GM12892 (cell line): Measurements from ENCODE around the gene CLDN6.
A peak's percentile ranks its signal among the peaks of the same experiment; 100 is the strongest.
"Not testable (repeated sequence)": the region's sequence is repeated elsewhere in the genome, so short reads cannot be mapped to it uniquely, and the experiment has no call there.

Source experiments
- DNase-seq: peaks from one replicate; pipeline ENCODE4 v3.0.0; 2011; ENCODE audit not compliant: insufficient read length
- FAIRE-seq: peaks from 2 replicates; lab custom pipeline; 2011; peaks lifted over from hg19 to GRCh38; lab: Jason Lieb, UNC
- POLR2A ChIP-seq: IDR thresholded peaks from 2 replicates; pipeline ENCODE4 v1.6.1; 2011; ENCODE audit warnings: low read depth, low read length, control low read depth
- POLR2AphosphoS5 ChIP-seq: IDR thresholded peaks from 2 replicates; pipeline ENCODE4 v1.6.1; 2011; ENCODE audit warnings: low read depth, low read length, control low read depth
- TAF1 ChIP-seq: IDR thresholded peaks from 2 replicates; pipeline ENCODE4 v1.6.1; 2011; ENCODE audit warnings: low read depth, mild to moderate bottlenecking, control low read depth, low read length, borderline replicate concordance

CLDN6 gene

GRCh38 chr16:3058139-3059030 lies 40.4 kb upstream of the CLDN6 start:
- DNase-seq (no peak), FAIRE-seq (no peak)
- TF ChIP-seq POLR2AphosphoS5, result no peak
- no peak for TF ChIP-seq TAF1

GRCh38 chr16:3057181-3058138 lies 39.5 kb upstream of the CLDN6 start:
- FAIRE-seq (no peak), DNase-seq (no peak)
- no peak for TF ChIP-seq POLR2AphosphoS5
- TF ChIP-seq POLR2A, result no peak
- TF ChIP-seq TAF1, result no peak

GRCh38 chr16:3056336-3057180 lies 38.6 kb upstream of the CLDN6 start:
- DNase-seq (no peak), FAIRE-seq (no peak)
- TF ChIP-seq TAF1, result no peak
- no peak for TF ChIP-seq POLR2A
- no peak for TF ChIP-seq POLR2AphosphoS5

GRCh38 chr16:3055734-3056115 lies 37.7 kb upstream of the CLDN6 start:
- DNase-seq, result not testable (repeated sequence)
- peak; percentile 5 for FAIRE-seq

GRCh38 chr16:3054965-3055733 lies 37.2 kb upstream of the CLDN6 start:
- DNase-seq, result no peak
- TF ChIP-seq POLR2AphosphoS5, result no peak
- no peak for TF ChIP-seq POLR2A
- no peak for TF ChIP-seq TAF1
- FAIRE-seq, result peak; percentile 72

GRCh38 chr16:3053330-3053710 lies 35.3 kb upstream of the CLDN6 start:
- DNase-seq, result not testable (repeated sequence)
- peak; percentile 96 for FAIRE-seq

GRCh38 chr16:3052571-3053329 lies 34.8 kb upstream of the CLDN6 start:
- FAIRE-seq, result peak; percentile 48
- DNase-seq, result not testable (repeated sequence)

GRCh38 chr16:3051494-3051893 lies 33.5 kb upstream of the CLDN6 start:
- no peak for DNase-seq
- FAIRE-seq, result no peak
- TF ChIP-seq TAF1 (no peak), POLR2AphosphoS5 (no peak), POLR2A (no peak)

- DNase-seq, result no peak
- TF ChIP-seq TAF1 (no peak), POLR2A (no peak), POLR2AphosphoS5 (no peak)
- no peak for FAIRE-seq
Observed at GRCh38 chr16:3051009-3051408, 33.0 kb upstream of the CLDN6 start.

- TF ChIP-seq POLR2AphosphoS5 (no peak), TAF1 (no peak), POLR2A (no peak)
- FAIRE-seq (no peak), DNase-seq (no peak)
Observed at GRCh38 chr16:3050487-3050886, 32.5 kb upstream of the CLDN6 start.
